Central memory CD8-positive, alpha-beta T cell (primary cell): ENCODE results near the gene PACRGL.

Experiments used
- ATAC-seq: fragments of 150-1000 bp; cut with Tn5 transposase; replicated peaks from 2 replicates; pipeline ENCODE4 v1.10.0; 2022; ENCODE audit warnings: mild to moderate bottlenecking, moderate FRiP score, moderate number of reproducible peaks; ENCODE audit not compliant: poor library complexity, severe bottlenecking; ENCODE audit errors: extremely low read depth
- DNase-seq, 2 donors: peaks; one replicate each; pipeline ENCODE4 v3.0.0; 2021; ENCODE audit warnings: low spot score in 2 of 2
- H3K27ac Mint-ChIP-seq: one replicate; pipeline ENCODE4 v1.8.0; 2022; ENCODE audit warnings: low read depth, mild to moderate bottlenecking, moderate library complexity, mixed read lengths
- H3K27me3 Mint-ChIP-seq: one replicate; pipeline ENCODE4 v1.8.0; 2022; ENCODE audit warnings: mixed read lengths
- H3K36me3 Mint-ChIP-seq: one replicate; pipeline ENCODE4 v1.8.0; 2022; ENCODE audit warnings: mild to moderate bottlenecking, moderate library complexity, mixed read lengths; ENCODE audit not compliant: insufficient read depth
- H3K4me1 Mint-ChIP-seq: one replicate; pipeline ENCODE4 v1.8.0; 2022; ENCODE audit warnings: mixed read lengths
- H3K4me3 Mint-ChIP-seq: one replicate; pipeline ENCODE4 v1.8.0; 2022; ENCODE audit warnings: mild to moderate bottlenecking, moderate library complexity, mixed read lengths
- H3K9me3 Mint-ChIP-seq: one replicate; pipeline ENCODE4 v1.8.0; 2022; ENCODE audit warnings: mixed read lengths

Gene PACRGL

DNA sequence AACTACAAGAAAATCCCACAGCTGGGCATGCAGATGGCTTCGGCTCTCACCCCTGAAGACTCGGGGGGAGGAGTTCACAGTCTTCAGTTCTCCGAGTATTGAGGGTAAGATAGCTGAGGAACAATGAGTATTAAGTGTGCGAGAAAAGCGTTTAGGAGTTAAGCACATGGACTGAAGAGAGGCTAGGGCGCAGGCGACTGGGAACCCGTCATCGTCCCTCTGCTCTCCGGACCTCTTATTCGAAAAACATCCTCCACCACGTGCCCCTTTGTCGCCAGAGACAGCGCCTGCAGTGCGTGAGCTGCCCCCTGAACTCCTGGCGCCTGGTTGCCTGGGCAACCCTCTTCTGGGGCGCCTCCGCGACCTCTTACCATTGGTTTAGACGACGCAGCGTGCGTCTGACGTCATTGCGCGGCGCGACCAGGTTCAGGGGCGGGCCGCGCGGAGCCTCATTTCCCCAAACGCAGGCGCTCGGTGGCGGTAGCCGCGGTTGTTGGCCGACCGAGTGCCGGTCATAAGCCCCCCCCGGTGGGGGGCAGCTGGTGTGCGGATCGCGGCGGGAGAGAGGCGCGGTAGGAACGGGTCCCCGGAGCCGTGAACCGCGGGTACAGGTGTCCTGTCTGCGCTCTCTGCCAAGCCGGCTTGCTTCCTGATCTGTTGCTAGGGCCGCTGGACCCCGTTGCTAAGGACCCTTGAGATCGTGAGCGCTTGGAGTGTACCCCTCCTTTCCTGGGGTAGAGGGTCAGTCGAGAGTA lies at the start of gene PACRGL:
TSS of gene PACRGL (plus strand) at position 452 of the 755 bp plus-strand sequence. CDS start 4,024 bp downstream, outside the sequence.
- peaks cover 36% of the 10 kb centered on the region for H3K4me1 Mint-ChIP-seq
- DNase-seq (peak; percentile 86 to 89), ATAC-seq (peak; percentile 98)
- no peaks in the 10 kb centered on the region for H3K27me3 Mint-ChIP-seq
- H3K9me3 Mint-ChIP-seq, result no peaks in the 10 kb centered on the region
- peak within 1 kb of the TSS; percentile 88 for H3K4me3 Mint-ChIP-seq
- peaks cover 28% of the 10 kb centered on the region for H3K36me3 Mint-ChIP-seq
- peak within 1 kb of the TSS; percentile 93 for H3K27ac Mint-ChIP-seq

- H3K9me3 Mint-ChIP-seq, result peaks cover 8% of the 10 kb centered on the region
- no peak for ATAC-seq
- no peaks in the 10 kb centered on the region for H3K4me1 Mint-ChIP-seq
- DNase-seq, result no peak
- no peak overlapping the region for H3K27ac Mint-ChIP-seq
- no peaks in the 10 kb centered on the region for H3K36me3 Mint-ChIP-seq
- H3K27me3 Mint-ChIP-seq, result peaks cover 21% of the 10 kb centered on the region
- no peak overlapping the region for H3K4me3 Mint-ChIP-seq
Observed at GRCh38 chr4:20652226-20652885, 47.9 kb upstream of the PACRGL start.

DNA sequence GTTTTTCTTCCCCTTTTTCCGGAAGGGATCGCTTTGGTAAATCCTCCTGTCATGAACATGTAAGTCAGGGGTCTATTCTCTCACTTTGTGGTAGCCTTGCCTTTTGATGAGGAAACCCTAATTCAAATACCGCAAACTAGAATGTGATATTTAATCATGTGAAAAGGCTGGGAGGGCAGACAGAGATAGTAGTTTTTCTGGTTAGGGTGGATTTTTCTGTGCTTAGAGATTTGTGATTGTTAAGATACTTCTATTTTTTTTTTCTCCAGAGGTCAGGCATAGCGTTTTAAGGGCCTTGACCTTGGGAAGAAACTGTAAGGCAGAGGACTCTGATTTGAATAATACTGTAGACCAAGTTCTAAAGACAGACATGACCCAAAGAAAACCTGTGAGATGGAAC lies 41.8 kb upstream of the PACRGL start:
- ATAC-seq, result no peak

DNA sequence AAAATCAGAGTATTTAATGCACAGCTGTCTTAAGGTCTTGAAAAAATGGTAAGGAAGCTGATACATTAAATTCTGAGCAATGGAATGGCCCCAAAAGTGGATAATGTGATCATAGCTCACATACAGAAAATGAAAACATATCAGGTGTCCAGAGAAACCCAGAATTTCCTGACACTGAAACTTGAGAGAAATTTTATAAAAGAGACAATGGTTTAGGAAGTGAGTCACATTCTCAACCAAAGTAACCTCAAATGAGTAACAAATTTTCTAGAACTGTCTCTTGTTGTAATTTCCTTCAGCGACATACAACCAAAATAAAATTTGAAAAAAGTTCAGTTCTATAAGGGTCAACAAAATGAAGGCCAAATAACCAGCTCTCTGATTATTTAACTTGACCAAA lies 37.4 kb upstream of the PACRGL start:
- no peak for DNase-seq
- ATAC-seq, result no peak
- Mint-ChIP-seq H3K9me3 (no peaks in the 10 kb centered on the region), H3K27ac (no peak overlapping the region), H3K4me3 (no peak overlapping the region), H3K4me1 (no peaks in the 10 kb centered on the region), H3K27me3 (no peaks in the 10 kb centered on the region), H3K36me3 (no peaks in the 10 kb centered on the region)

More for the DNA sequence above, 41.8 kb upstream of the PACRGL start:
- peaks cover 2% of the 10 kb centered on the region for H3K27me3 Mint-ChIP-seq
- no peaks in the 10 kb centered on the region for H3K9me3 Mint-ChIP-seq
- no peak for DNase-seq
- no peaks in the 10 kb centered on the region for H3K36me3 Mint-ChIP-seq
- H3K4me1 Mint-ChIP-seq, result no peaks in the 10 kb centered on the region
- no peak overlapping the region for H3K27ac Mint-ChIP-seq
- H3K4me3 Mint-ChIP-seq, result no peak overlapping the region

DNA sequence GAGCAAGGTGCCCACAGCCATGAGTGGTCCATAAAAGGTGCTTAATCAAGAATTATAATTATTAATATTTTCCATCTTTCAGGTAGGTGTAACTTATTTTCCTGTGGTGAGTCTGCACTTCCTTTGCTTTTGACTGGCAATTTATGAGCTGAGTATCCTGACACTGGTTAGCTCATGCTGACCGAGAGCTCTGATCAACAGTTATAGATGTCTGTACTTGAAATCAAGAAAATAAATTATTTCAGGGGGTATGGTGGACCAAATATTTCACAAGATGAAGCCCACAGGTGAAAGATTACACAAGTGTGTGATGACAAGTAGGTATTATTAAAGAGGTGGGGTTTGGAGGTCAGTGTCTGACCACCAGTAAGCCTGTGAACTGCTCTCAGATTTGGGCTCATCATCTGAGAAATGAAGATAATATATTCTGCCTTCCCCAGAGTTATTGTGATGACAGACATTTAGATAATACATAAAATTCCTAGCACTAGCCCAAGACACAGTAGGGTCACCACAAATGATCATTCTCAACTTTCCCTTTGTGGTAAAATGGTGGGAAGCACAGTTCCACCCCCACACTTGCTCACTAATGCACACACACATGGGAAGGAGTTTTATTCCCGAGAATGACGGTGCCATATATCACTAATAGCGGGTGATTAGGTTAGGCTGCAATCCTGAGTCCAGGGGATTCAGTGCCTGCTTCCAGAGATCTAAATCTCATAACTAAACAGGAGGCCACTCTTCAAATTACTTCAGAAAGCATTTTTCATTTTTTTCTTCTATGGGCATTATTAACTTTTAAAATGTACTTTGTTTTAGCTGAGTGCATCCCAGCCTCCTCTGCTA lies 34.0 kb upstream of the PACRGL start:
- H3K36me3 Mint-ChIP-seq, result peaks cover under 1% of the 10 kb centered on the region
- H3K27me3 Mint-ChIP-seq, result no peaks in the 10 kb centered on the region
- no peak overlapping the region for H3K27ac Mint-ChIP-seq
- no peaks in the 10 kb centered on the region for H3K9me3 Mint-ChIP-seq
- no peak overlapping the region for H3K4me3 Mint-ChIP-seq
- DNase-seq, result no peak
- ATAC-seq, result no peak
- no peaks in the 10 kb centered on the region for H3K4me1 Mint-ChIP-seq

DNA sequence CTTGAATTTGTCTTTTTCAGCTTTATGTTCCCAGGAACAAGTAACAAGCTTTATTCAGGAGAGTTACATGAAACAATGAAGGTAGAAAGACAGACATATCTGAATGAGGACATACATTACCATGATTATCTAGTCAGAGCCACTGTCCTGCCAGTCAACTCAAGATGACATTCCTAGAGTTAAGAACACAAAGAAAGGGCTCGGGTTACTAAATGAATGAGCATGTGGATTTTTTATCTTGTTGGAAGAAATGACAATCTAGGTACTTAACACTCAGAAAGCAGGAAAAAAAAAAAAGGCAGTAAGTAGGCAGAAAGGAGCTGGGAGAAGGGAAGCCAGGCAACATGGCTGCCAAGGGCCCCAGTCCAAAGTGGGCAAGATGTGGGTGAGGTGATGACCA lies 28.0 kb upstream of the PACRGL start:
- Mint-ChIP-seq H3K27me3 (peaks cover 2% of the 10 kb centered on the region), H3K4me1 (no peaks in the 10 kb centered on the region), H3K27ac (no peak overlapping the region), H3K9me3 (no peaks in the 10 kb centered on the region), H3K36me3 (peaks cover 3% of the 10 kb centered on the region), H3K4me3 (no peak overlapping the region)
- no peak for ATAC-seq
- DNase-seq, result no peak

DNA sequence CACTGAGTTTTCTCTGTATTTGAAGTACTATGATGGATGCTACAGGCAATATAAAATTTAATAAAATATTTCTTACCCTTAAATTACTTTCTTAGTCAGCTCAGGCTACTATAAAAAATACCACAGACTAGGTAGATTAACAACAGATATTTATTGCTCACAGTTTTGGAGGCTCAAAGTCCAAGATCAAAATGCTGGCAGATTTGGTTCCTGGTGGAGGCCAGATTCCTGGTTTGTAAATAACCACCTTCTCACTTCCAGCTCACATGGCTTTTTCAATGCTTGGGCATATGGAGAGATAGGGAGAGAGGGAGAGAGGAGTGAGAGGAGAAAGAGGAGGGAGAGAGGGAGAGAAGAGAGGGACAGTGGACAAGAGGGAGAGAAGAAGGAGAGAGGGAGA lies 24.5 kb upstream of the PACRGL start:
- DNase-seq (no peak), ATAC-seq (no peak)
- Mint-ChIP-seq H3K36me3 (peaks cover 5% of the 10 kb centered on the region), H3K9me3 (no peaks in the 10 kb centered on the region), H3K4me3 (no peak overlapping the region), H3K27ac (no peak overlapping the region), H3K27me3 (peaks cover 26% of the 10 kb centered on the region), H3K4me1 (no peaks in the 10 kb centered on the region)

- H3K27ac Mint-ChIP-seq, result no peak overlapping the region
- H3K9me3 Mint-ChIP-seq, result no peaks in the 10 kb centered on the region
- ATAC-seq (no peak), DNase-seq (no peak)
- peaks cover 35% of the 10 kb centered on the region for H3K27me3 Mint-ChIP-seq
- H3K36me3 Mint-ChIP-seq, result peaks cover 3% of the 10 kb centered on the region
- no peaks in the 10 kb centered on the region for H3K4me1 Mint-ChIP-seq
- H3K4me3 Mint-ChIP-seq, result no peak overlapping the region
Observed at GRCh38 chr4:20676501-20677197, 23.6 kb upstream of the PACRGL start.

- ATAC-seq, result no peak
- no peak overlapping the region for H3K4me3 Mint-ChIP-seq
- H3K36me3 Mint-ChIP-seq, result peaks cover 3% of the 10 kb centered on the region
- peaks cover 47% of the 10 kb centered on the region for H3K27me3 Mint-ChIP-seq
- no peak for DNase-seq
- no peak overlapping the region for H3K27ac Mint-ChIP-seq
- H3K9me3 Mint-ChIP-seq, result no peaks in the 10 kb centered on the region
- no peaks in the 10 kb centered on the region for H3K4me1 Mint-ChIP-seq
Observed at GRCh38 chr4:20678400-20678799, 21.9 kb upstream of the PACRGL start.

- H3K4me3 Mint-ChIP-seq, result no peak overlapping the region
- no peak overlapping the region for H3K27ac Mint-ChIP-seq
- H3K36me3 Mint-ChIP-seq, result peaks cover 1% of the 10 kb centered on the region
- no peak for DNase-seq
- H3K27me3 Mint-ChIP-seq, result peaks cover 47% of the 10 kb centered on the region
- no peak for ATAC-seq
- H3K9me3 Mint-ChIP-seq, result no peaks in the 10 kb centered on the region
- H3K4me1 Mint-ChIP-seq, result no peaks in the 10 kb centered on the region
Observed at GRCh38 chr4:20679951-20680350, 20.3 kb upstream of the PACRGL start.

DNA sequence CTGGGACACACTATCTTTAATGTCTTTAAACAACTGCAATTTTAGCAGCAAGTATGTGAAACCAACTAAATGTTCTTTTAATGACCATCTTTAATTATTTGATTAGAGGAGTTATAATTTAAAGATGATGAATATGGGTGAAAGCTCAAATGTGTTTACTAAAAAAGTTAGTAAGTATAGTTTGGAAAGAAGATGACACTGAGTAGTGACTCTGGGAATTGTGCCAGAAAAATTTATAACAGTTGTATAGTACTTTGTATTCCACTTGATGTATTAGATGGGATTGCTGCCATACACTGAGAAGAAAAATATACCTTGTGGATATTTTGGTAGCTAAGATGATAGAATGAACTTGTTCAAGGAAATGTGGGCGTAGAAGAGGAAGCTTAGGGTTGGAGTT lies 19.5 kb upstream of the PACRGL start:
- ATAC-seq (no peak), DNase-seq (no peak)
- Mint-ChIP-seq H3K36me3 (peaks cover 1% of the 10 kb centered on the region), H3K4me1 (no peaks in the 10 kb centered on the region), H3K27me3 (peaks cover 47% of the 10 kb centered on the region), H3K27ac (no peak overlapping the region), H3K9me3 (no peaks in the 10 kb centered on the region), H3K4me3 (no peak overlapping the region)

- Mint-ChIP-seq H3K36me3 (peaks cover 1% of the 10 kb centered on the region), H3K27me3 (peaks cover 47% of the 10 kb centered on the region), H3K4me3 (no peak overlapping the region), H3K27ac (no peak overlapping the region), H3K4me1 (no peaks in the 10 kb centered on the region), H3K9me3 (no peaks in the 10 kb centered on the region)
- ATAC-seq, result no peak
- DNase-seq, result no peak
Observed at GRCh38 chr4:20681271-20681670, 19.0 kb upstream of the PACRGL start.
